ENCODE data around the gene TJP1. TPM values are rescaled to one million over a fixed set of nuclear protein-coding genes. Genes with fewer than 3 reads are reported as not detected.

Gene TJP1
- total RNA-seq, 1 experiment from 2014 or later, result 140 TPM

DNA sequence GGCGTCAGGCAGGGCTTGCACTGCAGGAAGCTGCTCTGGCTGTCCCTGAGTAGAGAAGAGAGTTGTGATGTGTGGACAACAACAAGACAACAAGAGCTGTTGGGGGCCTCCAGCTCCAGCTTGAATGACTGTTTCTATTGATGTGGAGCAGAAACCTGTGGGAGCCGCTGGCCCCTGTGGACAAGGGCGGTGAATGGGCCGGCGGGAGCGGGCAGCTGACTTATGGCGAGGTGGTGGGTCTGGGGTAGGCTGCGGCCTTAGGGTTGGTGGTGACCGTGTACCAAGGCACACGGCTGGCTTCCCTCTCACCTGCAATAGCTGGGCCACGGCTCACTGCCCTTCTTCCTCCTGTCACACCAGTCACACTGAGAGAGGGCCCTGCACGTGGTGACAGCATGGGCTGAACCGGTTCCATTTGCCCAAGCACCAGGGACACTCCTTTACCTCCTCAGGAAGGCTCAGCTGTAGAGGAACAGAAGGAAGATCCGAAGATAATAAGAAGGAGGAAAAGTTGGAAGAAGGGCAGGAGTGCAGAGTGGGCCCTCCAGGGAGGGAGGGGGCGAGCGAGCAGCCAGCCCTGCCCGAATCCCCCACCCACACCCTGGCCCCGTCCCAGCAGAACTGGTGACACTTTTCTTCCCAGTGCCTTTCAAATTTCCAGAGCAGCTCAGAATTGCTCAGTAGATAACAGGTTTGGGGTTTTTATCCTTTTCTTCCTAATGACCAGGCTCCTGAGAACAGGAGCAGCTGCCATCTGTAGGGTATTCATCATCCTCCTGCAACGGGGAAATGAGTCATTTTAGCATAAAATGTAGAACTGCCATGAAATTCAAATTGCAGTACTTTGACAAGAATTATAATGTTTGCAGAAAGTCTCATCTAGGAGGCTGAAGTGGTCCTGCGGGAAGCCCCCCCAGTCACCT, 136.9 kb downstream of the TJP1 start:
- no CpG with 5 or more reads among the region's 20 CpGs for WGBS (ENCODE audit: extremely low coverage, insufficient read length, low lambda C conversion rate)
- no peak overlapping the region for H4K8ac ChIP-seq (replicated peaks; ENCODE audit: insufficient read length, low read depth, low read length)
- H3K4me1 ChIP-seq (ENCODE audit: insufficient read depth, low read length), result no peaks in the 10 kb centered on the region
- Mint-ChIP-seq H3K27me3 (ENCODE audit: low read depth) (no peaks in the 10 kb centered on the region; the same call in 1 of the 2 replicates), H3K9me3 (peaks cover 0 to 6% of the 10 kb centered on the region in 2 experiments; a peak in 3 of 5 replicates), H3K4me3 (no peak overlapping the region), H3K4me1 (no peaks in the 10 kb centered on the region), H3K27ac (peak overlapping the region in 1 of 3 experiments; percentile 89; a peak in 1 of 7 replicates), H3K36me3 (ENCODE audit: insufficient read depth in 1 of 3, low read depth in 3 of 3) (peaks cover 0 to 5% (median 0%) of the 10 kb centered on the region in 3 experiments; a peak in 3 of 7 replicates)
- H2AK5ac ChIP-seq (ENCODE audit: insufficient read length, low read length), result no peak overlapping the region
- H3K18ac ChIP-seq (ENCODE audit: insufficient read length, low read depth, low read length), result no peak overlapping the region
- H2AFZ ChIP-seq (ENCODE audit: low read length), result no peak overlapping the region
- H3K79me1 ChIP-seq (ENCODE audit: insufficient read depth, low read depth, low read length, poor library complexity, severe bottlenecking), result no peaks in the 10 kb centered on the region
- no peak for DNase-seq
- no peak overlapping the region for H4K91ac ChIP-seq (ENCODE audit: insufficient read length, low read depth, low read length)
- H4K20me1 ChIP-seq (ENCODE audit: control insufficient read depth, insufficient read depth, insufficient read length), result no peaks in the 10 kb centered on the region
- no peak overlapping the region for H4K5ac ChIP-seq (ENCODE audit: insufficient read length, low read depth, low read length)
- no peak overlapping the region for H3T11ph ChIP-seq (ENCODE audit: low read length)
- no peak overlapping the region for H2BK15ac ChIP-seq (ENCODE audit: low read depth, low read length)
- no peak overlapping the region for H3K9ac ChIP-seq (ENCODE audit: extremely low read depth, insufficient read length, low read length)
- H3K9me3 ChIP-seq (ENCODE audit: control insufficient read depth, low read depth, low read length), result no peaks in the 10 kb centered on the region
- no peak overlapping the region for H3K27ac ChIP-seq (ENCODE audit: insufficient read length, low read depth, low read length)
- no peak overlapping the region for H2BK20ac ChIP-seq (ENCODE audit: low read depth, low read length, poor library complexity, severe bottlenecking)
- no peaks in the 10 kb centered on the region for H3K27me3 ChIP-seq (ENCODE audit: insufficient read depth, low read length)
- H2BK120ac ChIP-seq (ENCODE audit: low read depth, low read length, poor library complexity, severe bottlenecking), result no peak overlapping the region
- TF ChIP-seq, protein P1, sequence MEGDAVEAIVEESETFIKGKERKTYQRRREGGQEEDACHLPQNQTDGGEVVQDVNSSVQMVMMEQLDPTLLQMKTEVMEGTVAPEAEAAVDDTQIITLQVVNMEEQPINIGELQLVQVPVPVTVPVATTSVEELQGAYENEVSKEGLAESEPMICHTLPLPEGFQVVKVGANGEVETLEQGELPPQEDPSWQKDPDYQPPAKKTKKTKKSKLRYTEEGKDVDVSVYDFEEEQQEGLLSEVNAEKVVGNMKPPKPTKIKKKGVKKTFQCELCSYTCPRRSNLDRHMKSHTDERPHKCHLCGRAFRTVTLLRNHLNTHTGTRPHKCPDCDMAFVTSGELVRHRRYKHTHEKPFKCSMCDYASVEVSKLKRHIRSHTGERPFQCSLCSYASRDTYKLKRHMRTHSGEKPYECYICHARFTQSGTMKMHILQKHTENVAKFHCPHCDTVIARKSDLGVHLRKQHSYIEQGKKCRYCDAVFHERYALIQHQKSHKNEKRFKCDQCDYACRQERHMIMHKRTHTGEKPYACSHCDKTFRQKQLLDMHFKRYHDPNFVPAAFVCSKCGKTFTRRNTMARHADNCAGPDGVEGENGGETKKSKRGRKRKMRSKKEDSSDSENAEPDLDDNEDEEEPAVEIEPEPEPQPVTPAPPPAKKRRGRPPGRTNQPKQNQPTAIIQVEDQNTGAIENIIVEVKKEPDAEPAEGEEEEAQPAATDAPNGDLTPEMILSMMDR (conservative IDR thresholded peaks at IDR 0.05), result no peak
- H3K4ac ChIP-seq (ENCODE audit: low read depth, low read length), result no peak overlapping the region
- H2BK5ac ChIP-seq (ENCODE audit: insufficient read length, low read length), result no peak overlapping the region
- H3K14ac ChIP-seq (ENCODE audit: insufficient read depth, low read length), result peak overlapping the region; percentile 6; the same call in 1 of the 2 replicates
- H3K56ac ChIP-seq (ENCODE audit: insufficient read length, low read depth, low read length), result no peak overlapping the region
- no peak overlapping the region for H2BK12ac ChIP-seq (ENCODE audit: insufficient read length, low read depth, low read length)
- H3K79me2 ChIP-seq (ENCODE audit: insufficient read depth, low read length), result no peaks in the 10 kb centered on the region
- H3K23me2 ChIP-seq (ENCODE audit: insufficient read length, low read depth, low read length, poor library complexity, severe bottlenecking), result no peaks in the 10 kb centered on the region
- H3K23ac ChIP-seq (ENCODE audit: insufficient read length, low read depth, low read length), result no peak overlapping the region
- H3K4me2 ChIP-seq (ENCODE audit: insufficient read depth, insufficient read length, low read length), result no peak overlapping the region
